Measurements from ENCODE around the gene SSH2.

DNA sequence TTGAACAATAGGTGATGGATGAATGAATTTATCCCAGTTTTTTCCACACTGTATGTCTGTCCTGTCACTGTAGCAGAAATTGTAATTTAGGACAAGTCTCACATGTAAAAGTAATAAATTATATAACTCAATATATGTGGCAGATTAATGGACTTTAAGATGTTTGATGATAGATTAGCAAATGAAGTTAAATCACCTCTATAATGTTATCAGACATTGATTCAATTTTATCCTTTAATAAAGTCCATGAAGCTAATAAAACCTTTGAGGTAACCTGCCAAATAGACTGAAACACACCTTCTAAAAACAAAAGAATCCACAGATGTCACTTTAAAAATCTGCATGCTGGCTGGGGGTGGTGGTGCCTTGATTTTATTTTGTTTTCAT is 224.0 kb downstream of the SSH2 start:
- no peak for TF ChIP-seq CTCF (conservative IDR thresholded peaks at IDR 0.05; ENCODE audit: low read length)
- TF ChIP-seq EZH2phosphoT487 (IDR thresholded peaks at IDR 0.05; ENCODE audit: borderline replicate concordance, low read depth, low read length) = no peak

Data from OCI-LY7 (cell line).